Epithelial cell of prostate (primary cell): Measurements from ENCODE around the gene AIFM3.

Experiments
- DNase-seq: peaks from one replicate; pipeline ENCODE4 v3.0.0-alpha.2; 2011; ENCODE audit warnings: low read depth, low spot score
- H3K27ac ChIP-seq: fragments of 450-650 bp; 2 replicates; pipeline ENCODE4 v1.5.1; 2017; ENCODE audit warnings: mild to moderate bottlenecking

AIFM3 gene

DNA sequence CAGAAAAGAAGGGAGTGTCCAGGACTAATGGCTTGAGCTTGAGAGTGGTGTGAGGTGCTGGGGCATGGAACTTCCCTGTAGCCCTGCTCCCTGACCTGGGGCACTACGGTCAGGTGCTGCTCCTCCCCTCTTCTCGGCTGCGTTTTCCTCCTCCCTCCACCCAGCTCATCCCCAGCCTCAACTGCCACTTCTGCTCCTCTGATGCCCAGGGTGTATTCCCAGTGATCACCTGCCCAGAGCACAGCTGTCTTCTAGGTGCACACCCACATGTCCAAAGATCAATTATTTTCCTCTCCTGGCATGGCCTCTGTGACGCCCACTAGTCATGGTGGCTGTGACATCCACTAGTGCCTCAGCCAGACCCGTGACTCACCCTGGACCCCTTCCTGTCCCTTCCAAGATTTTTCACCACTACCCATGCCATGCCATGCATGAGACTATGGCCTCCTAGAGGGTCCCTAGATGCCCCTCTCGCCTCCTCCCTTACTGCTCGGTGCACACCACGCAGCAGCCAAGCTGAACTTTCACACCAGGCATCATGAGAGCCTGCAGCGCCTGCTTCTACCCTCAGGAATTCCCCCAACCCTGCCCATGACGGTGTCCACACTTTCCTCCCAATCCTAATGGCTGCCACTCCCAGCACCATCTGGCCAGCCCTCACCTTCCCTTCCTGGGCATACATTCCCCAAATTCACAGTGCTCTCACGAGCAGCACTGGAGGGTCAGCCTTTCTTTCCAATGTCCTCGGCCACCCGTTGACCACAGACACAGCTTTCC is 49.8 kb downstream of the AIFM3 start:
- no peak for DNase-seq
- H3K27ac ChIP-seq, result no peak overlapping the region

DNA sequence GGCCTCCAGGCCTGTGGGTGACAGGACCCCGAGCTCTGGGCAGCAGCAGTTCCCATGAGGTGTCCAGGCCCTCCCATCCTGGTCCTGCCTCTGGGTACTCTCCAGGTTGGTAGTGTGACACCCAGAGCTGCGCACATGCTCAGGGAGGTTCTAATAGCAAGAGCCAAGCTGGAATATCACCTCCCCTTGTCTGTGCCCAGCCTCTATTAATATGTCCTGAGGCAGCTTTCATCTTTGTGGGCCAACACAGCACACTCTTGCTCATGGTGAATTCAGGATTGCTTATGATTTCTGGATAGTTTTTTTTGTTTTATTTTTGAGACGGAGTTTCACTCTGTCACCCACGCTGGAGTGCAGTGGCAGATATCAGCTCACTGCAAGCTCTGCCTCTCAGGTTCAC is 51.3 kb downstream of the AIFM3 start:
- H3K27ac ChIP-seq, result no peak overlapping the region
- DNase-seq, result no peak

DNA sequence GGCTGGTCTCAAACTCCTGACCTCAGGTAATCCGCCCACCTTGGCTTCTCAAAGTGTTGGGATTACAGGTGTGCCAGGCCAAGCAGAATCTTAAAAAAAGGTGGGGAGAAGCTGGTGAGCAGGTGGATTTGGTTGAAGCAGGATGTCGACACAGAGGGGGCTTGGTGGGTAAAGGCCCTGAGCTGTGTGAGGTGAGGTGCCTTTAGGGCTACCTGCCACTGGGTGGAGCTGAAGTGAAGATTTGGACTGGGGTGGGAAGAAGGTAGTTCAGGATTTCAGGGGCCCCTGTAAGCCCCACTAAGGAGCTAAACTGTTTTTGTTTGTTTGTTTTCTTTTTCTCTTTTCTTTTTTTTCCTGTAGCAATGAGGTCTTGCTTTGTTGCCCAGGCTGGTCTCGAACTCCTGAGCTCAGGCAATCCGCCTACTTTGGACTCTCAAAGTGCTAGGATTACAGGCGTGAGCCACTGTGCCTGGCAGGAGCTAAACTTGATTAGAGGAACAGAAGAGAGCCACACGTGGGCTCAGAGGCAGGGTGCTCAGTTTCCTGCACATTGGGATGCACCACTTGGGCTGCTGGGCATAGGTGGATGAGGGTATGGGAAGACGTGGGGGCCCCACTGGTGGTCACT is 53.9 kb downstream of the AIFM3 start:
- DNase-seq, result no peak
- no peak overlapping the region for H3K27ac ChIP-seq

DNA sequence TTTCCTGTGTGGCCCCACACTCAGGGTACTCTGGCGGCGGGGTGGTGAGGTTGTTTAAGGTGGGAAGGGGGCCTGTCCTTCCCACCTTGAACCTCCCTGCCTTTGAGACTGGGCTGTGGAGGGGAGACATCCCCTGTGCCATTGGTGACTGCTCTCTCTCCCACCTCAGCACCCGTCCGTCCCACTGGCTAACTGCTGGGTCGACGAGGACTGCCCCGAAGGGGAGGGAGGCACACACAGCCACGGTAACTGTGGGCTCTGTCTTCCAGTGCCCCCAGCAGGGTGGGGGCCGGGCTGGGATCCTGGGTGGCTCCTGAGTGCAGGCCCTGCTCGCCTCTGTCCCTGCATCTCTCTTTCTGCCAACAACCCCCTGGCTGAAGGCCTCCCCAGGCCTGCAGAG is 55.5 kb downstream of the AIFM3 start:
- no peak overlapping the region for H3K27ac ChIP-seq
- no peak for DNase-seq

DNA sequence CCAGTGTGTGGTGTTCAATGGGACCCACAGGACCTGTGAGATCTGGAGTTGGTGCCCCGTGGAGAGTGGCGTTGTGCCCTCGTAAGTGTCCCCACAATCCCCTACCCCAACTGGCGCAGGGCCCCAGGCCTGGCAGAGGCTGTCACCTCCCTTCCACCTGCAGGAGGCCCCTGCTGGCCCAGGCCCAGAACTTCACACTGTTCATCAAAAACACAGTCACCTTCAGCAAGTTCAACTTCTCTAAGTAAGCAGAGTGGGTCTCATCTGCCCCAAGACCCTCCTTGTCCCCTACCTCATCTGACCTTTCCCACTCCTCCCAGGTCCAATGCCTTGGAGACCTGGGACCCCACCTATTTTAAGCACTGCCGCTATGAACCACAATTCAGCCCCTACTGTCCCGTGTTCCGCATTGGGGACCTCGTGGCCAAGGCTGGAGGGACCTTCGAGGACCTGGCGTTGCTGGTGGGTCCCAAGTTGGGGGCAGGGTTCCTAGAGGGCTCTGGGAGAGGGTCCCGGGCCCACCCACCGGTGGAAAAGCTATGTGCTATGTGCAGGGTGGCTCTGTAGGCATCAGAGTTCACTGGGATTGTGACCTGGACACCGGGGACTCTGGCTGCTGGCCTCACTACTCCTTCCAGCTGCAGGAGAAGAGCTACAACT is 56.0 kb downstream of the AIFM3 start:
- no peak for DNase-seq
- H3K27ac ChIP-seq, result no peak overlapping the region

DNA sequence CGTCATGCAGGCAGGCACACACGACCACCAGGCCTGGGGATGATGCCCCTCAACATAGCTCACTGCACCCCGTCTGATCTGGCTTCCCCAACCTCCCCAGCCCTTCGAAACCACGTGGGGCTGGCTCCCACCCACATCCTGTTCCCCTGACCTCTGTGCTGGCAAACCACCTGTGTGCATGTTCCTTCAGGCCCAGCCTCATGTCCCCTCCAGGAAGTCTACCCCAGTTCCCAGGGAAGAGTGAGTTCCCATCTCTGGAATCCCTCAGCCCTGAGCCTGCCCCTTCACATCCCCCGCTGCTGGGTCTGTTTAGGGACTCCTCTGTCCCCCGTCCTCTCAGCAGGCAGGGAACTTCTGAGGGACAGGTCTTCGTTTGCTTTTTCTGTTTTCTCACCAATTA is 58.2 kb downstream of the AIFM3 start:
- H3K27ac ChIP-seq, result peak overlapping the region; percentile 74
- DNase-seq, result no peak

DNA sequence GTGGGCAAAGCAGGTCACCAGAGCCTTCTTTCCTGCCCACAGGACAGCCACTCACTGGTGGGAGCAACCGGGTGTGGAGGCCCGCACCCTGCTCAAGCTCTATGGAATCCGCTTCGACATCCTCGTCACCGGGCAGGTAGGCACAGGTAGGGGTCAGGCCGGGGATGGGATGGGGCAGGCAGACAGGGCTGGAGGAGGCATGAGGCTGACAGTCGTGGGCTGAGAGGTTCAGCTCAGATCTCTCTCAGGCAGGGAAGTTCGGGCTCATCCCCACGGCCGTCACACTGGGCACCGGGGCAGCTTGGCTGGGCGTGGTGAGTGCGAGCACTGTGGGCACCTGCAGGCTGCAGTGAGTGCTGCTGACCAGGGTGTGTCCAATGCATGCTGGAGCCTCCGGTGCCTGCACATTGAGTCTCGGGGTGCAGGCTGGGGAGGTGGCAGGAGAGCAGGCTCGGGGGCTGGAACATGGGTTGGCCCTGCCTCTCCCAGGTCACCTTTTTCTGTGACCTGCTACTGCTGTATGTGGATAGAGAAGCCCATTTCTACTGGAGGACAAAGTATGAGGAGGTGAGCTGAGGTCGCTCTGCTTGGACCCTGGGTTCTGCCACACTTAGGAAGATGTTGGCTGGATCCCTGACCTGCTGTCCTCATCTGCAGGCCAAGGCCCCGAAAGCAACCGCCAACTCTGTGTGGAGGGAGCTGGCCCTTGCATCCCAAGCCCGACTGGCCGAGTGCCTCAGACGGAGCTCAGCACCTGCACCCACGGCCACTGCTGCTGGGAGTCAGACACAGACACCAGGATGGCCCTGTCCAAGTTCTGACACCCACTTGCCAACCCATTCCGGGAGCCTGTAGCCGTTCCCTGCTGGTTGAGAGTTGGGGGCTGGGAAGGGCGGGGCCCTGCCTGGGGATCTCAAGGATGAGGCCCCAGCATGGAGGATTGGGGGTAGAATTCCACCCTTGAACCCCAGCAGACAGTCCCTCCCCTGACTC is 59.0 kb downstream of the AIFM3 start:
- peak overlapping the region; percentile 74 for H3K27ac ChIP-seq
- DNase-seq, result peak; percentile 44

DNA sequence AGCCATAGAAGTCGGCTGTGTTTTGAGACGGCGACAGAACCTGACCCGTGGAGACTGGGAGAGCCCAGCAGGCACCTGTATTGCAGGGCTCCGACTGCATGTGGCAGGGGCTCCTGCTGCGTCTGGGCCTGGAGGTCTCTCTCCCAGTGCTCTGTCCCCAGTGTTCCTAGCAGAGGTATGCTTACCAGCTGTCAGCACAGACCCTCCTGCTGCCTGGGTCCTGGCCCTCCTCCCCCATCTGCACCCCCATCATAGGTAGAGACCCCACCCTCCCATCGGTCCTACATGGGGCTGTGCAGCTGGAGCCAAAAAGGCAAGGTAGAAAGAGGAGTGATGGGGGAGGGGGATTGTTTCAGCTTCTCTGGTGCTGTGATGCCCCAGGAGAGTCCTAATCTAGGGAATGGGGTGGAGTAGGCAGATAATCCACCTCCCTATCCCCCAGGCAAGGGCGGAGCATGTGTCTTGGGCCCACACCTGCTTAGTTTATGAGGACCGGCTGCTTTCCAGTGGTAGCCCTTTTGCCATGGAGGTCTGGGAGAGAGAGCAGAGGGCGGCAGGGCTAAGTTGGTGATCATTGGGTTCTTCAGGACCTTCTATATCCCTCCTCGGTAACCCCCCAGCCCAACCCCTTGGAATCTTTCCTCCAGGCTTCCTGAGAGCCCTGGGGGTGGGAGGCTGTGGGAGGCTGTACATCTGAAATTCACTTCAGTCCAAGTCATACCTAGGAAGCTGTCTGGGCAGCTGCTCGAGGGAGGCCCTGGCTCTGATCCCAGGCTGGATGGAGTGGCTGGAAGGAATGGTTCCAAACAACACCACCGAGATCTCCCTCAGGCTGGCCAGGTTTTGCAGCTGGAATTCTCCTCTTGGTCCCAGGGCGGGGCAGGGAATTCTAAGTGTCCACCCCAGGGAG is 60.0 kb downstream of the AIFM3 start:
- DNase-seq, result no peak
- H3K27ac ChIP-seq, result peak overlapping the region; percentile 35

DNA sequence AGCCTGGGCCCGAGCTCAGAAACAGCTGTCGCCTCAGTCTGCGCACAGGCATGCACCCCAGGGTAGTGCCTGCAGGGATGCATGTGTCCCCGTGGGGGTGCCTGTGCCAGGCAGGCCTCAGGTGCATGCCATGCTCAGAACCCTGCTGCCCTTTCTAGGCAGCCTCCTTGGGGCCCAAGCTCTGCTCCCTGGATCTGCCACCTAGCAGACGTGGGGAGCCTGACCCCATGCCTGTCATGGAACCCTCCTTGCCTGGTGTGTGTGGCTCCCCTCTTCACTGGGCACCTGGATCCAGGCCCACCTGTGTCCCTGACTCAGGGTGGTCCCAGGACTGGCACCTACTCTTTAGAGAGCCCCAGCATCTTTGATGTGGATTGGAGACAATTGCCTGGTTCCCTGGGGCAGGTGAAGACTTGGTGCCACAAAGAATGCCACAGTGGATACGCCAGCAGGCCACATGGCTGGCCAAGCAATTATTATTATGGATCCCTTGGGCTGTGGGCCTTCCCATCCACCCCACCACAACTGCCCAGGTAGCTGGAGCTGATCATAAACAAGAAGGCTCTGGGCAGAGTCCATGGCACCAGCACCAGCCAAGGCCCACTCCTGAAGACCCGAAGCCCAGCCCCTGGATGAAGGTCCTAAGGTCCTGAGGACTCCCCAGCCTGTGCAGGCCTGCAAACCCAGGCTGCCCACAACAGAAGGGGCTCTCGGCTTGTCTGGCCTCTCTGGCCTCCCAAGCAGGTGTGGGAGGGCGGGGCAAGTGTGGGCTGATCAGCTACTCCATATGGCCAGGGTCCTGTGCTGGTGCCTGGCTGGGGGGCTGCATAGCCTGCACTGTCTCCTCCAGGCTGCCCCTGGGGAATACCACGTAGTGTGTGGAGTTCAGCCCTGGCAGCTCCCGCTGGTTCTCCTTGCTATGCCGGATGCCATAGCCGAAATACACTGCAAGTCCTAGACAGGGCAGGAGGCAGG is 61.5 kb downstream of the AIFM3 start:
- H3K27ac ChIP-seq, result no peak overlapping the region
- DNase-seq, result no peak

DNA sequence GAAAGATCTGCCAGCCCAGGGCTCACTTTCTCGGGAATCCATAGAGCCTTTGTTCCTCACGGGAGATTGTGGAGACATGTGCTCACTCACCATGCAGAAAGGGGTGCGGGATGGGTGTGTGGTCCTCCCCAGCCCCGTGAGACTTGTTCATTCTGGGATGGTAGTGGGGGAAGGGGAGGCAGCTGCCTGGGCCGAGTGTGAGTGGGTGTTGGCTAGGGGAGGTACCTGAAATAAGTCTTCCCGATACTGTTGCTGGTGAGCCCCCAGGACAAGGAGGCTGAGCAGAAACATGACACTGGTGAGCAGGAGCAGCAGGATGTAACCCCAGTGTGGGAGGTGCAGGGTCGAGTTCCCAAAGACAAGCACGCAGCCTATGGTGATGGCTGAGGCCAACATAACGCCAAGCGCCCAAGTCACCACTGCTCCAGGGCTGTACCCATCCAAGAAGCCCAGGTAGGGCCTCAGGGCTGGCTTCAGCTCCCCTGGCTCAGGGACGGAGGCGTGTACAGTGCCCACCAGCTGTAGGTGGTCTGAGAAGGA is 62.5 kb downstream of the AIFM3 start:
- H3K27ac ChIP-seq, result no peak overlapping the region
- DNase-seq, result no peak

DNA sequence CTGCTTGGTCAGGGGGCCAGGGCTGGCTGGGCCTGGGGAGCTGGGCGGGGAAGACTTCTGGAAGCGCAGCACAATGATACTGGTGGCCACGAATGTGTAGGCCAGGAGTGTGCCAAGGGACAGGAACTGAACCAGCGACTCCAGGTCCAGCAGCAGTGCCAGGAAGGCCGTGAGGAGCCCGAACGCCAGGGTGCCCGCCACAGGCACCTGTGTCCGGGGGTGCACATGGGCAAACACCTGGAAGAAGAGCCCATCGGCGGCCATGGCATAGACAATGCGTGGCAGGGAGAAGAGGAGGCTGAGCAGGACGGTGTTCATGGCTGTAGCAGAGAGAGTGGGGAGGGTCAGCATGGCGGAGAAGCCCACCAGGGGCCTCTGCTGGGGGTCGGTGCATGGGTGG is 63.0 kb downstream of the AIFM3 start:
- H3K27ac ChIP-seq, result no peak overlapping the region
- DNase-seq, result no peak
